Endothelial cell of umbilical vein (primary cell): ENCODE measurements around the gene RASSF5. TPM values are rescaled to one million over a fixed set of nuclear protein-coding genes. Genes with fewer than 3 reads are reported as not detected.

Experiments used
- BruUV-seq: library from RNA; stranded (reverse); fragments of 400-500 nt; replicated peaks from 2 replicates; lab custom pipeline; 2021; lab: Mats Ljungman, UMichigan
- CTCF ChIA-PET: fragments of 300-600, 350-600 bp; sonication (Branson Sonifier 250); formaldehyde crosslinking; loops from one replicate; lab custom pipeline; 2021; ENCODE audit warnings: antibody characterized with exemption, inconsistent platforms; lab: Charles Lee
- POLR2A ChIA-PET: fragments of 300-600, 350-600 bp; sonication (Branson Sonifier 250); formaldehyde crosslinking; loops from one replicate; lab custom pipeline; 2021; ENCODE audit warnings: antibody characterized with exemption, inconsistent platforms; lab: Charles Lee
- DNase-seq: peaks from one replicate; pipeline ENCODE4 v3.0.0-alpha.2; 2011; ENCODE audit warnings: low read depth, low spot score
- FAIRE-seq: peaks from 2 replicates; lab custom pipeline; 2011; peaks lifted over from hg19 to GRCh38; lab: Jason Lieb, UNC
- H2AFZ ChIP-seq: 2 replicates; pipeline ENCODE4 v1.6.0; 2012; ENCODE audit warnings: low read depth, low read length, control low read depth, inconsistent platforms
- H3K27ac ChIP-seq: 2 replicates; pipeline ENCODE4 v1.5.1; 2011; ENCODE audit warnings: low read depth, mild to moderate bottlenecking, control low read depth, low read length, moderate library complexity; ENCODE audit not compliant: insufficient read depth
- H3K27me3 ChIP-seq, 2 experiments: 2 replicates each; pipeline versions ENCODE4 v1.6.0 to v1.6.1; 2011; ENCODE audit warnings: low read length in 2 of 2, mixed read lengths in 1 of 2; ENCODE audit not compliant: control insufficient read depth in 2 of 2, insufficient read depth in 2 of 2
- H3K36me3 ChIP-seq, 2 experiments: 2 replicates in 1 of 2; 3 replicates in 1 of 2; pipeline ENCODE4 v1.5.1; 2011; ENCODE audit warnings: low read length in 2 of 2, mild to moderate bottlenecking in 1 of 2, moderate library complexity in 1 of 2; ENCODE audit not compliant: control insufficient read depth in 2 of 2, insufficient read depth in 2 of 2; ENCODE audit errors: extremely low read depth in 1 of 2
- H3K4me1 ChIP-seq: 3 replicates; pipeline ENCODE4 v1.5.1; 2011; ENCODE audit warnings: mild to moderate bottlenecking, low read length; ENCODE audit not compliant: control insufficient read depth, insufficient read depth; ENCODE audit errors: extremely low read depth
- H3K4me2 ChIP-seq: 2 replicates; pipeline ENCODE4 v1.6.1; 2011; ENCODE audit warnings: low read length, control low read depth, mixed read lengths; ENCODE audit not compliant: insufficient read depth
- H3K4me3 ChIP-seq, 3 experiments: fragments of 200-600 bp in 1 of 3; sonication (generic), shearing (Covaris generic) in 1 of 3; replicated peaks in 1 of 3; 2 replicates each; pipeline ENCODE4 v1.5.1; 2011 to 2016; ENCODE audit warnings: control low read depth in 3 of 3, low read length in 3 of 3, mild to moderate bottlenecking in 2 of 3, inconsistent platforms in 1 of 3, low read depth in 1 of 3, moderate library complexity in 1 of 3; ENCODE audit not compliant: insufficient read depth in 1 of 3
- H3K79me2 ChIP-seq: 2 replicates; pipeline ENCODE4 v1.6.0; 2012; ENCODE audit warnings: low read length, inconsistent platforms; ENCODE audit not compliant: control insufficient read depth, insufficient read depth
- H3K9ac ChIP-seq: replicated peaks from 2 replicates; pipeline ENCODE3; 2011; ENCODE audit warnings: low read length, control low read depth; ENCODE audit not compliant: insufficient read depth; ENCODE audit errors: extremely low read depth
- H3K9me1 ChIP-seq: replicated peaks from 3 replicates; pipeline ENCODE4 v1.6.0; 2011; ENCODE audit warnings: mild to moderate bottlenecking, low read length; ENCODE audit not compliant: control insufficient read depth, insufficient read depth; ENCODE audit errors: extremely low read depth
- H3K9me3 ChIP-seq: replicated peaks from 2 replicates; pipeline ENCODE4 v1.5.1; 2012; ENCODE audit warnings: low read length, inconsistent platforms; ENCODE audit not compliant: control insufficient read depth, insufficient read depth
- H4K20me1 ChIP-seq: replicated peaks from 2 replicates; pipeline ENCODE3; 2011; ENCODE audit warnings: mild to moderate bottlenecking, low read length; ENCODE audit not compliant: control insufficient read depth, insufficient read depth; ENCODE audit errors: extremely low read depth
- EZH2 ChIP-seq: IDR thresholded peaks from 2 replicates; pipeline ENCODE4 v1.6.1; 2012; ENCODE audit warnings: borderline replicate concordance, low read depth, mild to moderate bottlenecking, moderate library complexity, low read length, inconsistent platforms; ENCODE audit not compliant: severe bottlenecking
- FOS ChIP-seq: IDR thresholded peaks from 2 replicates; pipeline ENCODE4 v1.6.1; 2011; ENCODE audit warnings: mild to moderate bottlenecking, low read length, moderate library complexity, borderline replicate concordance; ENCODE audit not compliant: insufficient read depth
- GATA2 ChIP-seq: IDR thresholded peaks from 2 replicates; pipeline ENCODE4 v1.7.0; 2011; ENCODE audit warnings: low read depth, mild to moderate bottlenecking, moderate library complexity, mixed read lengths, low read length; ENCODE audit not compliant: insufficient read length, insufficient read depth
- JUN ChIP-seq: IDR thresholded peaks from 2 replicates; pipeline ENCODE4 v1.6.1; 2011; ENCODE audit warnings: borderline replicate concordance, low read depth; ENCODE audit not compliant: insufficient read length, insufficient read depth
- MYC ChIP-seq: IDR thresholded peaks from one replicate; pipeline ENCODE4 v1.6.1; 2011; ENCODE audit warnings: mild to moderate bottlenecking, low read depth, low read length
- POLR2A ChIP-seq: IDR thresholded peaks from 2 replicates; pipeline ENCODE4 v1.6.1; 2012; ENCODE audit warnings: low read depth, mild to moderate bottlenecking, control low read depth, low read length
- POLR2AphosphoS5 ChIP-seq: IDR thresholded peaks from 2 replicates; pipeline ENCODE4 v1.6.1; 2012; ENCODE audit warnings: low read depth, mild to moderate bottlenecking, control low read depth, low read length, moderate library complexity; ENCODE audit not compliant: insufficient read depth
- dilution Hi-C: fragments of 300-500 bp; cut with MboI; formaldehyde crosslinking; loops from one replicate; pipeline ENCODE4 v1.15.0; 2019; ENCODE audit warnings: low sequenced_read_pairs; ENCODE audit not compliant: extremely low pct_ligation_motif_present
- intact Hi-C: fragments of 100-400 bp; cut with micrococcal nuclease; formaldehyde crosslinking; loops from one replicate; pipeline ENCODE4 v1.10.0; 2022
- polyA plus RNA-seq, 4 experiments: library from polyadenylated mRNA; depleted of rRNA in 3 of 4; stranded (reverse) in 3 of 4; unstranded in 1 of 4; fragments of >200 nt; gene quantifications; 2 replicates each; pipeline versions ENCODE4 v1.2.1 to v1.2.3, GENCODE V29; 2011 to 2012; ENCODE audit warnings: missing spikeins in 1 of 4
- total RNA-seq: library from RNA; stranded (reverse); gene quantifications from 2 replicates; pipeline ENCODE4 v1.2.3, GENCODE V29; 2021
- TF ChIP-seq, protein P1 (sequence below), 2 donors: IDR thresholded peaks; 1 replicate in 1 of 2; 2 replicates in 1 of 2; pipeline ENCODE4 v1.5.1; 2011; ENCODE audit warnings: low read length in 2 of 2, mild to moderate bottlenecking in 2 of 2, moderate library complexity in 2 of 2, control low read depth in 1 of 2, inconsistent platforms in 1 of 2, low read depth in 1 of 2; ENCODE audit not compliant: insufficient read depth in 1 of 2; ENCODE audit errors: extremely low read depth in 1 of 2
- TF ChIP-seq, protein P2 (sequence below): IDR thresholded peaks from 2 replicates; pipeline ENCODE4 v1.6.1; 2011; ENCODE audit not compliant: insufficient read depth, insufficient read length

The RASSF5 gene
- total and polyA plus RNA-seq, 2 donors (not counting 3 experiments of a cell fraction or from before 2014, with no cell fraction given): 0.23 to 0.60 TPM

DNA sequence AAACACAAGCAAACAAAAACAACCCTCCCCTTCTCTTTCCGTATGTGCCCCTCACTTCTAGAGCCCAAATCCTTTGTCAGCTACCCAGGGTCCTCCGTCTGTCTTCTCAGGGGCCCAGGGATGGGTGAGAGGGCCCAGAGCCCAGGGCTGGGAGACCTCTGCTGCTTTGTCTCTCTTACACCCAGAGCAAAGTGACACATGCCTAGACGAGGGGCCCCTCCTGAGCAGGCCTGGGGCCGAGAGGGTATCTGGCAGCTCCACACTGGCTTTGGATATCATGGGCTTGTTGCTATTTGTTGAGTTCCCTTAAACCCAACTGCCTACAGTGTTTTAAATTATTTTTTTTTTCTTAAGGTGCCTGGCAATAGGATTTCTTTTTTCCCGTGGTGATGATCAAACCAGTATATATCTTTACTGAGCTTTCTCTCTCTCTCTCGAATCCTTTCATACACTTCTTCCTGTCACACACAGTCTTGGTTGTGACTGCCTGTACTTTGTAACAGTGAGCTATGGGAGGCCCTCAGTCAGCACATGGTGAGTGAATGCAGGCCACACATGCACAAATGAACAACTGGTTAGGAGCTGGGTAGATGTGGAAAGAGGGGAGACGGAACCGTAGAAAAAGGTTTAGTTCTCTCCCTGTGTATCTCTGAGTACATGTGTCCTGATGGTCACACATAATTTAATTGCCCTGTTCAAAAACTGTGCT, 14.5 kb downstream of the RASSF5 start:
- Histone ChIP-seq H3K79me2 (no peaks in the 10 kb centered on the region), H3K9ac (no peak overlapping the region), H3K4me2 (no peak overlapping the region), H2AFZ (no peak overlapping the region), H3K27me3 (peaks cover under 1 to 8% of the 10 kb centered on the region in 2 experiments), H4K20me1 (no peaks in the 10 kb centered on the region), H3K9me1 (no peaks in the 10 kb centered on the region), H3K4me3 (no peak overlapping the region), H3K27ac (no peak overlapping the region), H3K36me3 (no peaks in the 10 kb centered on the region), H3K9me3 (no peaks in the 10 kb centered on the region), H3K4me1 (no peaks in the 10 kb centered on the region)
- no peak for FAIRE-seq
- no peak for DNase-seq
- dilution Hi-C loops: no loop called here
- CTCF ChIA-PET: interaction anchor here (0.7 to 2.3 kb wide), 4 partner anchors 23 to 391 kb away, joined by 3 to 6 read pairs (median 4); no protein-coding TSS in a partner anchor
- TF ChIP-seq, protein P1, sequence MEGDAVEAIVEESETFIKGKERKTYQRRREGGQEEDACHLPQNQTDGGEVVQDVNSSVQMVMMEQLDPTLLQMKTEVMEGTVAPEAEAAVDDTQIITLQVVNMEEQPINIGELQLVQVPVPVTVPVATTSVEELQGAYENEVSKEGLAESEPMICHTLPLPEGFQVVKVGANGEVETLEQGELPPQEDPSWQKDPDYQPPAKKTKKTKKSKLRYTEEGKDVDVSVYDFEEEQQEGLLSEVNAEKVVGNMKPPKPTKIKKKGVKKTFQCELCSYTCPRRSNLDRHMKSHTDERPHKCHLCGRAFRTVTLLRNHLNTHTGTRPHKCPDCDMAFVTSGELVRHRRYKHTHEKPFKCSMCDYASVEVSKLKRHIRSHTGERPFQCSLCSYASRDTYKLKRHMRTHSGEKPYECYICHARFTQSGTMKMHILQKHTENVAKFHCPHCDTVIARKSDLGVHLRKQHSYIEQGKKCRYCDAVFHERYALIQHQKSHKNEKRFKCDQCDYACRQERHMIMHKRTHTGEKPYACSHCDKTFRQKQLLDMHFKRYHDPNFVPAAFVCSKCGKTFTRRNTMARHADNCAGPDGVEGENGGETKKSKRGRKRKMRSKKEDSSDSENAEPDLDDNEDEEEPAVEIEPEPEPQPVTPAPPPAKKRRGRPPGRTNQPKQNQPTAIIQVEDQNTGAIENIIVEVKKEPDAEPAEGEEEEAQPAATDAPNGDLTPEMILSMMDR (IDR thresholded peaks at IDR 0.05; ENCODE audit: extremely low read depth in 1 of 2, insufficient read depth in 1 of 2, low read depth in 1 of 2, low read length in 2 of 2): no peak
- no peak for TF ChIP-seq JUN
- TF ChIP-seq, protein P2, sequence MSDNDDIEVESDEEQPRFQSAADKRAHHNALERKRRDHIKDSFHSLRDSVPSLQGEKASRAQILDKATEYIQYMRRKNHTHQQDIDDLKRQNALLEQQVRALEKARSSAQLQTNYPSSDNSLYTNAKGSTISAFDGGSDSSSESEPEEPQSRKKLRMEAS: no peak
- TF ChIP-seq GATA2: no peak
- no peak for TF ChIP-seq FOS
- no peak for TF ChIP-seq MYC
- no peak for TF ChIP-seq EZH2
- no peak for TF ChIP-seq POLR2A
- no peak for TF ChIP-seq POLR2AphosphoS5
- BruUV-seq: no TSS peak
- intact Hi-C loops: no loop called here
- POLR2A ChIA-PET: no interaction called here
